Activated T-helper 1 cell treated with Interleukin-2 at 50 U/mL for 16 hours (primary cell): ENCODE data around the gene CTBP2.
"Not testable (repeated sequence)": the region's sequence is repeated elsewhere in the genome, so short reads cannot be mapped to it uniquely, and the experiment has no call there.

ENCODE experiments used
- DNase-seq: peaks from one replicate; pipeline ENCODE4 v3.0.0-alpha.2; 2020; ENCODE audit warnings: low read depth

CTBP2 gene

GRCh38 chr10:125158601-125159485 is 1.5 kb downstream of the CTBP2 start:
- no peak for DNase-seq

GRCh38 chr10:125158275-125158600 is 2.1 kb downstream of the CTBP2 start:
- DNase-seq: no peak

- no peak for DNase-seq
These were observed 2.9 kb downstream of the CTBP2 start for GRCh38 chr10:125157505-125157904.

- DNase-seq: no peak
These were observed 3.5 kb downstream of the CTBP2 start for GRCh38 chr10:125156739-125157480.

- DNase-seq: no peak
These were observed 4.2 kb downstream of the CTBP2 start for GRCh38 chr10:125156196-125156595.

DNA sequence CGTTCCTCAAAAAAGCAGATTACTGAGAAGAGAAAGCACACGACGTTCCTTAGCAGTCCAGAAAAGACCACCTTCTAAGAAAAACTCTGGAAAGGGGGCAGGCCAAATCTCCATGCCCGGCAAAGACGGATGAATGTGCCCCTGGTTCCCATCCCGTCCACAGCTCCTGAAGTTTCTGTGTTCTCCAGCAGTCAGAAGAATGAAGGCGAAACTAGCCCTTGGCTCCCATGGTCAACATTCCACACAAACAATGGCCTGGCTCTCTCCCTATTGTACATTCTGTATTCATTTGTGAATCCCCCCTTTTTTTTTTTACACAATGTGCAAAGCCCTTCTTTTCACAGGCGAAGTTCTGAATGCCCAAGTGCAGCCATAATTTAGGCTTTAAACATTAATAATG is 5.3 kb downstream of the CTBP2 start:
- DNase-seq: no peak

- no peak for DNase-seq
These were observed 5.8 kb downstream of the CTBP2 start for GRCh38 chr10:125154529-125154928.

DNA sequence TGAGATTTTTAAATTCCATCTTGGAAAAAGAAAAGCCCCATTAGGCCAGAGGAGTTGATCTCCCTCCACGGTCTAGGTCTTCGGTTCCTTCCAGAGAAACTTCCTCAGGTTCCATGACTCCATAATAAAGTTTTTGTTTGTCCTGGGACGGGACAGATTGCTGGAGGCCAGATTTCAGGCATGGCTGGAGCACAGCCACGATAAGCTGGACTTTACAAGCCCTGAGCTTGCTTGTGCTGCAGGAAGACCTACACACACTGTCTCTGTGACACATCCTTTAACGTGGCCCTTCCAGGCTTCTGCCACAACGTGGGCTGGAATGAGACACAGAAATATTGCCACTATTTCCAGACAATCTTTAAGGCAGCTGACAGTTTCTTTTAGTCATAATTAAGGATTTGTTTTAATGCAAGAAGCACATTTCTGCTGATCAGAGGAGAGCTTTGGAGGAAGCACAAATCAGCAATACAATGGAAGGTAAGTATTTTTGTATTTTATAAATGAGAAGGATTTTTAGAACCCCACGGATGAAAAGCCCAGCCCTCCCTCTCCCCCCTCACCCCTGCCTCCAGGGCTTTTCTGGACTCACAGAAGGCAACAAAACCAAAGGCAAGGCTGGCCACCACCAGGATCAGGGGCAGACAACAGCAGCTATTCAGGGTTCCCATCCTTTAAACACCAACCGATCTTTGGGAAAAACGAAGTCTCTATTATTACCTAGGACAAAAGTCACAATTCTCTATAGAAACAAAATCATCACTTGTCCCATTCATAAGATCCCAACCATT is 6.5 kb downstream of the CTBP2 start:
- no peak for DNase-seq

DNA sequence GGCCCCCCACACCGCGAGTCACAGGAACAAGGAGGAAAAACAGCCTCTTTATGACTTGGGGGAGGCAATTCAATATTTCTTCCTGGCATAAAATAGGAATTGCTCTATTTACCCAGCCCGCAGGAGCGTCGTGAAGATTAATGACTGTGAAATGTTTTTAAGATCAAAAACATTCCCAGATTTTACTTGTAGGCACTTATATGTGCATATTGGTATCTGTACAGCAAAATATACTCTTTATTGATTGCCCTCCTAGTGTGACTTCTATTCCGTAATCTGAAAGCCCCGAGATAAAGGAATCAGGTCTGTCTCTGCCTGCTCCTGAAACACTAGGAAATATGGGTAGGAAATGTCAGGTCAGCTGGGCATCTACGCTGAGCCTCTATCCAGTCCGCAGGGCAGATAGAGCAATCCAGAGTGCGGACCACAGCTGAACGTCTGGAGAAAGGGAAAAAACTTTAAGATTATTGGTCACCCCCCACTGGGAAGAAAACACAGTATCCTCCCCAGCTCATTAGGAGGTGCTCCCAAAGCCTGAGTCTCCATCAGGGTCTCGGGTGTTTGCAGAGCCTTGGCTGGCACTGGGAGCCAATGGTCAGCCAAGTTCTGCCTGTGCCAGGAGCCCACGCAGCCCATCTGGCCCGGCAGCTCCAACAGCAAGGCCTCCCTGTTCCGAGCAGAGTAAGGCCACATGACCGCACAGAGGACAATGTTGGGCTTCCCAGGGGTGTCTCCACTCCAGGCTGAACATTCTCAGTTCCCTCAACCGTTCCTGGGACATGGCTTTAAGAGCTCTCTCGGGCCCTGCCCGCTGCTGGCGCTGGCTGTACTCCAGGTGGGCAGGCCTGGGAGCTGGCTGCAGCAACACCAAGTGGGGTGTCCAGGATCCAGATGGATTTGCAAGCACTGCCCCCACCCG is 7.7 kb downstream of the CTBP2 start:
- no peak for DNase-seq

DNA sequence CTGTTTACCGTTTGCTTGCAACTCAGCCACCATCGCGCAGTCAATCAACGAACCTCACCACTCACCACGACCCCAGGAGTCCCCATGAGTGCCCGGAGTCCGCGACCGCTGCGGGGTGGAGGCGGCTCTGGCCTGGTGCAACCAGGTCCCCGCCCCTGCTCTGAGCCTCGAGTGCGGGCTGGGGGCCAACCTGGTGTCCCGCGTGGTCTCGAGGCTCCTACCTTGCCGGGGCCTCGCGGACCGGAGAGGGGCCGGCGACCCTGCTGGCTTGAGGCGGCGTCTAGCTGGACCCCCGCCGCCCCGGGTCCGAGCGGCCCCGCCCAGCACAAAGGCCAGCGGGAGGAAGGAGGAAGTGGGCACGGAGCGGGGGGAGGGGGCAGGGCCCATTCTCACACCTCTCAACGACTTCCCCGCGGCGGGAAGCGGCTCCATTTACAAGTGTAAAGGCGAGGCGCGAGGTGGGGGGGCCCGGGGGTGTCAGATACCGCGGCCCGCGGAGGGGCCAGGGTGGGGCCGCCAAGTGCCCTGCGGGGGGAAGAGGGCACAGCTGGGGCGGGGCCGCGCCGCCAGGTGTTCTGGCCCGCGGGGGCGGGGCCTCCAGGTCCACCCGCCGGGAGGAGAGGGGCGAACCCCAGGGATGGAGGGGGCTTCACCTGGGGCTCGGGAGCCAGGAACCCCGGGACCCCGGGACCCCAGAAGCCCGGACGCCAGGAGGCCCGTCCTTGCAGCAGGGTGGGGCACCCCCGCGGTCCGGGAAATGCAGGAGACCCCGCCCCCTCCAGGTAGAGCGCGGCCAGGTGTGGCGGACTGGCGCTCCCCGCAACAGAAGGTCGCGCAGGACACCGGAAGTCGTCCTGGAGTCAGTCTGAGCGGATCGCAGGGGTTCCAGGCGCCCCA is 8.6 kb downstream of the CTBP2 start:
- no peak for DNase-seq

- DNase-seq: no peak
These were observed 9.2 kb downstream of the CTBP2 start for GRCh38 chr10:125151170-125151552.

- not testable (repeated sequence) for DNase-seq
These were observed 9.8 kb downstream of the CTBP2 start for GRCh38 chr10:125150376-125151083.

- DNase-seq: no peak
These were observed 10.7 kb downstream of the CTBP2 start for GRCh38 chr10:125149680-125150047.

DNA sequence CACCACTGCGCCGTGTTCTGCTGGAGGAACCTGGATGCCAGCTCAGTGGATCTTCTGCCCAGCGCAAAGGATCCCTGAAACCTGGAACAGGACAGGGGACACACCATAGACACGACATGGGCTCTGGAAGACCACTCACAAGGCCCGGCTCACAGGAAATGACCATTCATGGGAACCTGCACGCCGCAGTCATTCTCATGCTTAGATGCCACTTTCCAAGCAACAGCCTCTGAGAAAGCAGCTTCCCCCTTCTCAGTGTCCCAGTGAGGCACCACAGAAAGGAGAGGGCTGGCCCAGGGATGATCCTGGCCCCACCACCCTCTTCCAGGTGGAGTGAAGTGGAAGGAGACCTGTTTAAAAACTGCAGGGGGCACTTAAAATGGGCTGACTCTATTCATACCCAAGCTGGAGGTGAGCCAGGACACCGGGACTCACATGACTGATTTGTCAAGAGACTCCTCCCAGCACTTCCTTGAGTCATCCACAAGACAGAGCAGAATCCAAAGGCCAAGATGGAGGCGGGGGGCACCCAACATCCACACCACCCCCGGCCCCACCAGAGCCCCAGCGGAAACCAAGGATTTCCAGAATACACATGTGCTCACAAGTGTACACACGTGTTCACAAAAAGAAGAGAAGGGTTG is 11.2 kb downstream of the CTBP2 start:
- no peak for DNase-seq

DNA sequence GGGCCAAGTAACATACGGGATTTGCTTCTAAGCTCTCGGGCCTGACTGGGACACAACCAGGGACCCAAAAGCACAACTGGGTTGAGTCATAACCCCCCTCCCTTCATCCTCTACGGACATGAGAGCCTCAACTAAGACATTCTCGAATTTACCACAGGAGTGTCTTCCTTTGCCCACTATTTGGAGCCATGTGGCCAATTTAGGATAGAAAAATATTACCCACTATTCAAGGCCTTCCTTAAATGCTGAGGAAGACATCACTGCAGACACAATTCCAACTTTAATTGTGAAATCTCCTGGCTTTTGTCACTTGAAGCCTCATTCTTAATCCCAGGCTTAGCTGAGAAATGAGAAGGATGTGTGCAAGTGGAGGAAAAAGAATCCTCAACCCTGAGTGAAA is 11.8 kb downstream of the CTBP2 start:
- no peak for DNase-seq

DNA sequence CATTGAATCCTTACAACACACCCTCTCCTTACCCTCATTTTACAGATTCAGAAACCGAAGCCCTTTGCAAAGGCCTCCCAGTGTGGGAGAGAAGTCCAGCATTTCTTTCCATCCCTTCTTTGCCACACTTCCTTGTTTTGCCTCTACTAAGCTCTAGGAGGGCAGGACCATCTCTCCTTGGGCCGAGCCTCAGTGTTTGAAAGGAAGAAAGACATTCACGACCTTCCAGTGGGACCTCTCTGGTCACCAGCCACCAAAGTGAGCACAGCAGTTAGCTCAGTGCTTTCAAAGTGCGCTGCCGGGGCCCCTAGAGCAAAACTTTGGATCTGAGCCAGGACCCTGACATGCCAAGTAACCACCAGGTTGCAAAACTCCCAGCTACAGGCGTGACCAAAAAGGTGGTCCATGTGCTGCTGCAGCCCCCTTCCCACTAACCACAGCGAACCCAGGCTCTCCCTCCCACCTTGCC is 12.4 kb downstream of the CTBP2 start:
- no peak for DNase-seq

DNA sequence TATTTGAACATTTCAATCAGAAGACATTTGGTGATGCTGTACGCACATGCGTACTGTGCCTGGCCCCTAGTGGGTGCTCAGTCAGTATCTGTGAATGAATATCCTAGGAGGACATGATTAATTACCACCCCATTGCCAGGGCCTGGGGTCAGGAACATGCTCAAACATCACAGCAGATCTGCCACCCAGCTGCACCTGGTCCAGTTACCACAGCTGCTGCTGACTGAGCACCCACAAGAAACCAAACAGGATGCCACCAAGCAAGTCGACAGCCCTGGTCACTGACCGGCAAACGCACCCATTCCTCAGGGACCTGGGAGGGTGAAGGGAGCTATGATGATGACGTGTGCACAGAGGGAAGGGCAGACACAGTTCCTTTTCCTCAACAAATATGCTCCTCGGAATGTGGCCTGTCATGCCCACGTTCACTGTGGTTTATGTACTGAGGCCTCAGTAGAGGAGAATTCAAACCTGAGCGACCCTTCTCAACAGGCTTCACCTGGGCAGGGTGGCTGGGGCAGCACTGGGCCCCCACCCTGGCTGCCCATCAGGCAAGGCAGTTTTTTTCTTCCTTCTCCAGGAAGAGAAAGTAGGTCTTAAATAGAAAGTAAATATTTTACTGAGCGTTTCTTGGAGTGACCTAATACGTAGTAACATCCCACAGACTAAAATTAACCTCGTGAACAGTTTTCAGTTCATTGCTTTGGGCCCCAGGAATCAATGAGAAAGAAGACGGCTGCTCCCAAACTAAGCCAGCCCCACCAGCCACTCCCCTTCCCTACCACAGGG is 13.4 kb downstream of the CTBP2 start:
- no peak for DNase-seq

- DNase-seq: no peak
These were observed 14.7 kb downstream of the CTBP2 start for GRCh38 chr10:125145636-125146035.
